VCaP (cell line): ENCODE data around the gene STIM2.

Experiments used
- H3K27ac ChIP-seq: fragments of 450-650 bp; 2 replicates; pipeline ENCODE4 v1.5.1; 2017
- CTCF ChIP-seq: fragments of 450-650 bp; conservative IDR thresholded peaks from 2 replicates; pipeline ENCODE4 v1.5.1; 2017; ENCODE audit warnings: mild to moderate bottlenecking, moderate library complexity

Gene STIM2

GRCh38 chr4:27003642-27004113 lies 143.0 kb downstream of the STIM2 start:
- no peak for TF ChIP-seq CTCF
- peak overlapping the region; percentile 72 for H3K27ac ChIP-seq

GRCh38 chr4:27005501-27005900 lies 144.9 kb downstream of the STIM2 start:
- no peak for TF ChIP-seq CTCF
- H3K27ac ChIP-seq = peak overlapping the region; percentile 72

- no peak for TF ChIP-seq CTCF
- peak overlapping the region; percentile 72 for H3K27ac ChIP-seq
Measured at GRCh38 chr4:27005905-27006590, 145.4 kb downstream of the STIM2 start.

GRCh38 chr4:27006646-27007045 lies 146.0 kb downstream of the STIM2 start:
- peak overlapping the region; percentile 72 for H3K27ac ChIP-seq
- no peak for TF ChIP-seq CTCF

GRCh38 chr4:27007507-27007906 lies 146.9 kb downstream of the STIM2 start:
- peak overlapping the region; percentile 72 for H3K27ac ChIP-seq
- TF ChIP-seq CTCF = no peak

GRCh38 chr4:27008679-27009078 lies 148.0 kb downstream of the STIM2 start:
- H3K27ac ChIP-seq = peak overlapping the region; percentile 72
- TF ChIP-seq CTCF = no peak

- TF ChIP-seq CTCF = no peak
- H3K27ac ChIP-seq = peak overlapping the region; percentile 63
Measured at GRCh38 chr4:27009539-27009938, 148.9 kb downstream of the STIM2 start.
